ENCODE data around the gene HPCAL1.

HPCAL1 gene

GRCh38 chr2:10473121-10473756 is 170.5 kb downstream of the HPCAL1 start:
- FAIRE-seq, result no peak
- TF ChIP-seq, protein P1, sequence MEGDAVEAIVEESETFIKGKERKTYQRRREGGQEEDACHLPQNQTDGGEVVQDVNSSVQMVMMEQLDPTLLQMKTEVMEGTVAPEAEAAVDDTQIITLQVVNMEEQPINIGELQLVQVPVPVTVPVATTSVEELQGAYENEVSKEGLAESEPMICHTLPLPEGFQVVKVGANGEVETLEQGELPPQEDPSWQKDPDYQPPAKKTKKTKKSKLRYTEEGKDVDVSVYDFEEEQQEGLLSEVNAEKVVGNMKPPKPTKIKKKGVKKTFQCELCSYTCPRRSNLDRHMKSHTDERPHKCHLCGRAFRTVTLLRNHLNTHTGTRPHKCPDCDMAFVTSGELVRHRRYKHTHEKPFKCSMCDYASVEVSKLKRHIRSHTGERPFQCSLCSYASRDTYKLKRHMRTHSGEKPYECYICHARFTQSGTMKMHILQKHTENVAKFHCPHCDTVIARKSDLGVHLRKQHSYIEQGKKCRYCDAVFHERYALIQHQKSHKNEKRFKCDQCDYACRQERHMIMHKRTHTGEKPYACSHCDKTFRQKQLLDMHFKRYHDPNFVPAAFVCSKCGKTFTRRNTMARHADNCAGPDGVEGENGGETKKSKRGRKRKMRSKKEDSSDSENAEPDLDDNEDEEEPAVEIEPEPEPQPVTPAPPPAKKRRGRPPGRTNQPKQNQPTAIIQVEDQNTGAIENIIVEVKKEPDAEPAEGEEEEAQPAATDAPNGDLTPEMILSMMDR (IDR thresholded peaks at IDR 0.05; ENCODE audit: insufficient read depth, missing control alignments), result no peak
- no peak for DNase-seq (ENCODE audit: insufficient read length, low spot score)

GRCh38 chr2:10475221-10475722 is 172.6 kb downstream of the HPCAL1 start:
- no peak for DNase-seq (ENCODE audit: insufficient read length, low spot score)
- TF ChIP-seq, protein P1 (IDR thresholded peaks at IDR 0.05; ENCODE audit: insufficient read depth, missing control alignments), result no peak
- no peak for FAIRE-seq

DNA sequence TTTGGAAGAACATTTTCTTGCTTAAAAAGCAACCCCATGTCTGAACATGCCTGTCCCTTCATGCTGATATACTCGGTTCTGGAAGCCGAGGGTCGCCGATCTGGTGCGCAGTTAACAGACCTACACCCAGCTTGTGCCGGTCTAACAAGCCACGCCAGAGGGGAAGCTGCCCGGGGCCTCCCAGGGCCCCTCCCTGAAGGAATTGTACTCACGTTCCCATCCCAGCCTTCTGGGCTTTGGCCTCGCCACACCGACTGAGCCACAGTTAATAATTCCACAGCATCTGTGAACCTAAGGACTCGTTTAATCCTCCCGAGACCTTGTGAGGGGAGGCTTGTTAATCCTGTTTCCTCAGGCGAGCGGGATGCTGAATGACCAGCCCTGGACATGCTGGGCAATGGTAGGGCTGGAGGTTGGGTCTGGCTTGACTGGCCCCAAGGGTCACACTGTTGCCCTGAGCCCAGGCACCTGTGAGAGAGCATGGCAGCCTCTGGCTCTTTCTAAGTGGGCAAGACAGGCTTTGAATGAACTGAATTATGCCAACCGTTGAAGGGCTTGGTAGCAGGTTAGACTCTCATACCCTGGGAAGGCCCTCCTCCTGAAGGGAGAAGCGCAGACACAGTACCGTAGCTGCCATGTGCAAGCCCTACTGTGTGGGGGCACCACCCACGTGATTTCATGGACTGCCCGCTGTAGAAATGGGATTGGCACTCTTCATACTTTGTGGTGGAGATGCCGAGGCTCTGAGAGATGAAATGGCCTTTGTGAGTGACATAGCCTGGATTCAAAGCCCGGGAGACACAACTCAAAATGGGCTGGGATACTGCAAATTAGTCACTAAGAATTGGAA is 173.3 kb downstream of the HPCAL1 start:
- DNase-seq (ENCODE audit: insufficient read length, low spot score), result peak; percentile 82
- peak; percentile 86 for FAIRE-seq

GRCh38 chr2:10476723-10477442 is 174.2 kb downstream of the HPCAL1 start:
- TF ChIP-seq, protein P1 (IDR thresholded peaks at IDR 0.05; ENCODE audit: insufficient read depth, missing control alignments), result no peak
- no peak for FAIRE-seq
- no peak for DNase-seq (ENCODE audit: insufficient read length, low spot score)

More for the DNA sequence above, 173.3 kb downstream of the HPCAL1 start:
- TF ChIP-seq, protein P1 (IDR thresholded peaks at IDR 0.05; ENCODE audit: insufficient read depth, missing control alignments), result no peak

Data from D721Med (cell line).